Endodermal cell (in vitro differentiated cells): Measurements from ENCODE around the gene FGFRL1. TPM values are rescaled to one million over a fixed set of nuclear protein-coding genes. Genes with fewer than 3 reads are reported as not detected.
A peak's percentile ranks its signal among the peaks of the same experiment; 100 is the strongest.
"Not testable (repeated sequence)": the region's sequence is repeated elsewhere in the genome, so short reads cannot be mapped to it uniquely, and the experiment has no call there.

Experiments used
- DNase-seq: peaks from one replicate; pipeline ENCODE4 v3.0.0-alpha.2; 2017
- H3K27ac ChIP-seq: 2 replicates; pipeline ENCODE4 v1.5.1; 2013; ENCODE audit warnings: mild to moderate bottlenecking, low read depth, low read length, moderate library complexity
- H3K27me3 ChIP-seq: 2 replicates; pipeline ENCODE4 v1.6.1; 2013; ENCODE audit warnings: mild to moderate bottlenecking, low read length, moderate library complexity; ENCODE audit not compliant: insufficient read depth, control insufficient read depth, poor library complexity, severe bottlenecking
- H3K36me3 ChIP-seq: 2 replicates; pipeline ENCODE4 v1.7.0; 2013; ENCODE audit warnings: mild to moderate bottlenecking, low read length, moderate library complexity; ENCODE audit not compliant: control insufficient read depth, insufficient read depth
- H3K4me1 ChIP-seq: one replicate; pipeline ENCODE4 v1.7.0; 2013; ENCODE audit warnings: low read length; ENCODE audit not compliant: control insufficient read depth, insufficient read depth
- H3K4me3 ChIP-seq: 2 replicates; pipeline ENCODE4 v1.5.1; 2013; ENCODE audit warnings: mild to moderate bottlenecking, low read length, moderate library complexity
- H3K9ac ChIP-seq: 2 replicates; pipeline ENCODE4 v1.6.1; 2013; ENCODE audit warnings: mild to moderate bottlenecking, low read length, moderate library complexity; ENCODE audit not compliant: poor library complexity, severe bottlenecking; ENCODE audit errors: extremely low read depth
- H3K9me3 ChIP-seq: 2 replicates; pipeline ENCODE4 v1.6.1; 2013; ENCODE audit warnings: mild to moderate bottlenecking, low read length, moderate library complexity; ENCODE audit not compliant: control insufficient read depth
- H3K27ac Mint-ChIP-seq: 2 replicates; pipeline ENCODE4 v1.8.0; 2020; ENCODE audit warnings: mixed read lengths
- H3K27me3 Mint-ChIP-seq: 2 replicates; pipeline ENCODE4 v1.8.0; 2021; ENCODE audit warnings: mild to moderate bottlenecking, mixed read lengths; ENCODE audit not compliant: insufficient read depth
- H3K36me3 Mint-ChIP-seq: 2 replicates; pipeline ENCODE4 v1.8.0; 2020; ENCODE audit warnings: low read depth, mixed read lengths
- H3K4me1 Mint-ChIP-seq: 2 replicates; pipeline ENCODE4 v1.8.0; 2020; ENCODE audit warnings: mixed read lengths
- H3K4me3 Mint-ChIP-seq: 2 replicates; pipeline ENCODE4 v1.8.0; 2020; ENCODE audit warnings: mild to moderate bottlenecking, moderate library complexity, mixed read lengths
- H3K9me3 Mint-ChIP-seq: 2 replicates; pipeline ENCODE4 v1.8.0; 2020; ENCODE audit warnings: mild to moderate bottlenecking, mixed read lengths
- CTCF ChIP-seq: fragments of 200-600 bp; sonication (generic); conservative IDR thresholded peaks from 2 replicates; pipeline ENCODE4 v1.5.0; 2021; ENCODE audit warnings: antibody characterized with exemption, mild to moderate bottlenecking
- WGBS, 2 experiments: methylation state at CpG; one replicate each; pipeline versions ENCODE4 v1.1.5 to v1.1.7; 2013; ENCODE audit warnings: missing lambda C conversion rate in 2 of 2, mixed read lengths in 1 of 2; ENCODE audit not compliant: insufficient coverage in 1 of 2, insufficient read length in 1 of 2; 5-methylcytosine and 5-hydroxymethylcytosine counted together
- total RNA-seq, 2 donors: library from RNA; stranded (reverse); fragmentation: NEBNext Ultra II Directional in 1 of 2; extraction: Animal tissue kit (Norgen Biotek cat#: 25700) in 1 of 2; gene quantifications; 2 replicates in 1 of 2; 3 replicates in 1 of 2; pipeline ENCODE4 v1.2.1, GENCODE V29; 2021

Gene FGFRL1
- total RNA-seq, 2 donors from 2014 or later = 51.0 to 93.3 TPM

GRCh38 chr4:1045193-1045594 lies 33.8 kb downstream of the FGFRL1 start:
- Histone ChIP-seq H3K4me1 (no peaks in the 10 kb centered on the region), H3K27me3 (peaks cover 68% of the 10 kb centered on the region), H3K36me3 (no peaks in the 10 kb centered on the region), H3K4me3 (no peak overlapping the region), H3K9me3 (no peaks in the 10 kb centered on the region), H3K27ac (no peak overlapping the region), H3K9ac (no peak overlapping the region)
- H3K4me1 Mint-ChIP-seq = no peaks in the 10 kb centered on the region
- TF ChIP-seq CTCF = no peak
- H3K36me3 Mint-ChIP-seq = no peaks in the 10 kb centered on the region
- no peak overlapping the region for H3K4me3 Mint-ChIP-seq
- H3K27ac Mint-ChIP-seq = no peak overlapping the region
- DNase-seq = peak; percentile 39
- peaks cover 2% of the 10 kb centered on the region for H3K9me3 Mint-ChIP-seq
- H3K27me3 Mint-ChIP-seq = peaks cover 57% of the 10 kb centered on the region
- WGBS, 2 experiments = 92 to 96% methylated on average over 11 to 14 of the region's 14 CpGs

- Mint-ChIP-seq H3K4me1 (no peaks in the 10 kb centered on the region), H3K4me3 (no peak overlapping the region), H3K36me3 (no peaks in the 10 kb centered on the region), H3K27me3 (peaks cover 61% of the 10 kb centered on the region), H3K9me3 (peaks cover 2% of the 10 kb centered on the region), H3K27ac (no peak overlapping the region)
- Histone ChIP-seq H3K9ac (no peak overlapping the region), H3K4me1 (no peaks in the 10 kb centered on the region), H3K27me3 (peaks cover 73% of the 10 kb centered on the region), H3K9me3 (no peaks in the 10 kb centered on the region), H3K36me3 (no peaks in the 10 kb centered on the region), H3K27ac (no peak overlapping the region), H3K4me3 (no peak overlapping the region)
- DNase-seq = peak; percentile 34
- 92 to 94% methylated on average over 6 to 31 of the region's 36 CpGs for whole genome bisulfite sequencing, 2 experiments
- no peak for TF ChIP-seq CTCF
These were observed 34.3 kb downstream of the FGFRL1 start for GRCh38 chr4:1045595-1046201.

GRCh38 chr4:1046581-1047011 lies 35.2 kb downstream of the FGFRL1 start:
- not testable (repeated sequence) for H3K36me3 Mint-ChIP-seq, H3K4me3 ChIP-seq, H3K4me3 Mint-ChIP-seq, H3K9ac ChIP-seq, H3K27ac Mint-ChIP-seq, H3K27ac ChIP-seq, H3K36me3 ChIP-seq, H3K9me3 ChIP-seq, H3K9me3 Mint-ChIP-seq, H3K4me1 Mint-ChIP-seq, H3K4me1 ChIP-seq
- H3K27me3 ChIP-seq = peaks cover 82% of the 10 kb centered on the region
- DNase-seq = peak; percentile 88
- peaks cover 70% of the 10 kb centered on the region for H3K27me3 Mint-ChIP-seq
- WGBS, 2 experiments = 13 to 30% methylated on average over 27 to 29 of the region's 29 CpGs
